Measurements from ENCODE around the gene PARP9.

Gene PARP9

DNA sequence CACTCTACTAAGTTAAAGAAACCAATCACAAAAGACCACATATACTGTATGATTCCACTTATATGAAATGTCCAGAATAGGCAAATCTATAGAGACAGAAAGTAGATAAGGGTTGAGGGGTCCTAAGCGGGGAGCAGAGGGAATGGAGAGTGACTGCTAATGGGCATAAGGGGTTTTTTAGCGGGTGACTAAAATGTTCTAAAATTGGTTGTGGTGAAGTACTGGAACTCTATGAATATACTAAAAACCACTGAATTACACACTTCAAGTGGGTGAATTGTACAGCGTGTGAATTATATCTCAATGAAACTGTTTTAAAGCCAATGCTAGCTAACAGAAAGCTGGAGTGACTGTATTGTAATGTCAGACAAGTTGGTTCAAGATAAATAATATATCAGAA lies 82.7 kb downstream of the PARP9 start:
- TF ChIP-seq SIN3A (IDR thresholded peaks at IDR 0.05; ENCODE audit: borderline replicate concordance, insufficient read depth, low read length) (no peak), REST (IDR thresholded peaks at IDR 0.05; ENCODE audit: insufficient read depth in 1 of 2, low read depth in 2 of 2, low read length in 2 of 2) (no peak), POLR2AphosphoS5 (IDR thresholded peaks at IDR 0.05; ENCODE audit: low read depth, low read length) (no peak), FOXP2 (optimal IDR thresholded peaks at IDR 0.05; ENCODE audit: borderline replicate concordance, extremely low read depth, extremely low read length, insufficient read depth) (no peak), TAF1 (IDR thresholded peaks at IDR 0.05; ENCODE audit: borderline replicate concordance, insufficient read depth, low read length) (no peak)
